GM18502 (cell line): ENCODE data around the gene SLC5A3.

Experiments used
- ATAC-seq: cut with Tn5 transposase; IDR thresholded peaks from one replicate; pipeline ENCODE4 v1.9.1; 2021; ENCODE audit warnings: mild to moderate bottlenecking; ENCODE audit not compliant: unreplicated experiment, poor library complexity

Gene SLC5A3

GRCh38 chr21:34094949-34095348 is 21.6 kb downstream of the SLC5A3 start:
- ATAC-seq, result no peak

GRCh38 chr21:34097442-34097841 is 24.1 kb downstream of the SLC5A3 start:
- no peak for ATAC-seq

DNA sequence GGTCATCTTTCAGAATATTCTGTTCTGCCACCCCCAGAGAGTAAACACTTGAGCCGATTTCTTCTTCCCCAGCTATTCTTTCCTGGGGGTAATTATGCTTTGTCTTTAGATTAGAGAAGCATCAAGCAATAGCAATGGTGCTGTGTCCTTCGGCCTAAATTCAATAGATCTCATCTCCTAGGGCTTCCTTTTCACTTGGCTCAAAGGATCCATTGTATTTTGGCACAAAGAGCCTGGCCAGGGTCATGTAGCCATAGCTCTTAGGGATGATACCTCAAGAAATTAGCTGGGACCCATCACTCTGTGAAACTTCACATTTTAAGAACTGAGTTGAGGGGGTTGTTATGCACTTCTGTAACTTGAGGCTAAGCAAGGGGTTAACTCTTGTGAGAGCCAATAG is 27.0 kb downstream of the SLC5A3 start:
- no peak for ATAC-seq

- ATAC-seq, result no peak
Measured at GRCh38 chr21:34100790-34101189, 27.4 kb downstream of the SLC5A3 start.

DNA sequence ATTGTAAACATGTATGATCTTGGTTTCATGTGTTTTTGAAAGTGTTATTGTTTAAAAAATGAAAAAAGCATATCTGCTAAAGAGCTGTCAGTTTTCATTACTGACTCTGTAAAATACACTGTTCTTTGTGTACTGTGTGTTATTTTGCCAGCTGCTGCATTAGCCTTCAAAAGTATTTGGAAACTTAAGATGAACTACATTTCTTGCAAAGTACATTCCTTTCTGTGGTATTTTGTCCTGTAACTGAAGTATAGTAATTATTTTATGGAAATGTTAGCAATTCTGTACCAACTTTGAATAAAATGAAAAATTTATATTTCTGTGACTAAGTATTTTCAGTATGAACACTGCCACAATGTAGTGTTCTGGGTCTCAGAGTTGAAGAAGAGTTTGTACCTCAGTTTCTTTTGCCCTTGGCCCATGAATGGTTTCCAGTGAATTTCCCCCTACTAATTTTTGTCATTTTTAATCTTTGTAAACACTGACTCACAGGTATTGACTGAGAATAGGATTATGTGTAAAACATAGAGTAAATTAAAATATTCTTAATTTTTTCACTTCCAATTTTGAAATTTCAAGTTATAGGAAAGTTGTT is 32.7 kb downstream of the SLC5A3 start:
- no peak for ATAC-seq

DNA sequence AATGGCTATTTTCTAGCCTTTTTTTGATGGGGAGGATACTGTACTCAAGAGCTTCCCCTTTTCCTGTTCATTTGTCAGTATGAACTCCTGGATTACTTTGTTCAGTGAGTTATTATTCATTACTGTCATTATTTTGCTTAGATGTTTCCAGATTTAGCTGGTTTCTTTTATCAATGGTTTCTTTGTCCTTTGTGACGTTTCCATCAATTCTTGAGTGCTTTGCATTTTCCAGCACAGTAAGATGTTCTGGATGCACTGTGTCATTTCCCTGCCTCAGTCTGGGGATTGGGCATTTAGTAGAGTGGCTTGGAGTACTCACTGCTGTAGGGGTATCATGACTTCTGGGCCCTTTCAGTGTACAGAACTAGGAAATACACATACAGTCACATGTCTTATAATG is 34.2 kb downstream of the SLC5A3 start:
- no peak for ATAC-seq

GRCh38 chr21:34109075-34109474 is 35.7 kb downstream of the SLC5A3 start:
- no peak for ATAC-seq

- no peak for ATAC-seq
Measured at GRCh38 chr21:34110594-34111202, 37.3 kb downstream of the SLC5A3 start.

- ATAC-seq, result no peak
Measured at GRCh38 chr21:34112316-34113033, 39.1 kb downstream of the SLC5A3 start.

DNA sequence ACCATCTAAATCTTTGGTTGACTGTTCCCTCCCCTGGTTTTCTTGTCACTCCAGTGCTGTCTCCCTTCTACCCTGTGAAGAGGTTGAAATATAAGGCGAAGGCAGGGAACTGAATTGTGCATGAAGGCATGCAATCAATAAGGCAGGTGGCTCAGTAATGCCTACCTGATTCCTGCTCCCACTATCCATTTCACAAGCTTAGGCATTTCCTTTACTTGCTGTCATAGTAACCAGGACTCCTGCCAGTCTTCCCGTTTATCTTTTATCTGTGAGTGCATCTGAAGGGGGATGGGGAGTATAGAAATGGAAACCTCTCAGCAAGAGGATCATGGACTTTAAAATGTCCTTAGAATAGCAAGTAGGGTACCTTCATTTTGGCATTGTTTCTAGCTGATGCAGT is 40.5 kb downstream of the SLC5A3 start:
- ATAC-seq, result no peak

GRCh38 chr21:34115160-34115559 is 41.8 kb downstream of the SLC5A3 start:
- no peak for ATAC-seq

- ATAC-seq, result no peak
Measured at GRCh38 chr21:34116569-34116968, 43.2 kb downstream of the SLC5A3 start.

DNA sequence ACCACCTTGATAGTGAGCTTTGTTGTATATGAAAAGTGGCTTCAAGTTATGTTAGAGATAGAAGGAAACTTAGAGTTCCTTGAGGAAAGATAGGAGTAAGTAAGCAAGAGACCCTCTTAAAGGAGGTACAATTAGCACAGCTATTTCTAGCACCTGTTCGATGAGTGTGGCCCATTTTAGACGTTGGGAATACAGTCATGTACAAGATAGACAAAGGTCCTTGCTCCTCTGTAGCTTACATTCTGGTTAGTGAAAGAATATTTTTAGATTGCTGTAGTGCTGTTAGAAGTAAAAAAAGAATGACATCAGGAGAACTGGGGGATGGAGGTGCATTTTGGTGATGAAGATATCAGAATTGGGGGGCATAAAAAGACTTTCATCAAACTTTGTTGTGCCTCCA is 47.5 kb downstream of the SLC5A3 start:
- no peak for ATAC-seq

GRCh38 chr21:34122047-34122446 is 48.7 kb downstream of the SLC5A3 start:
- no peak for ATAC-seq
